ENCODE results near the gene TSFM. TPM values are rescaled to one million over a fixed set of nuclear protein-coding genes. Genes with fewer than 3 reads are reported as not detected.
A peak's percentile ranks its signal among the peaks of the same experiment; 100 is the strongest.

Gene TSFM
- total RNA-seq, 5 donors from 2014 or later (not counting 1 experiment from before 2014, with no cell fraction given): 15.5 to 21.5 (median 20.2) TPM

GRCh38 chr12:57736741-57737466, 45.7 kb upstream of the TSFM start:
- Histone ChIP-seq H3K36me3 (ENCODE audit: control insufficient read depth in 2 of 2, extremely low read depth in 1 of 2, insufficient read depth in 1 of 2, low read length in 1 of 2) (peaks cover 21 to 69% of the 10 kb centered on the region in 2 donors), H3K27me3 (replicated peaks in 1 of 2; ENCODE audit: control insufficient read depth in 2 of 2, extremely low read depth in 1 of 2, insufficient read depth in 2 of 2, low read length in 1 of 2) (no peaks in the 10 kb centered on the region), H3K9me3 (no peaks in the 10 kb centered on the region), H3K27ac (ENCODE audit: low read length) (no peak overlapping the region), H3K4me1 (ENCODE audit: control insufficient read depth in 1 of 2, extremely low read depth in 1 of 2, insufficient read depth in 2 of 2, low read length in 2 of 2) (peaks cover 21 to 54% of the 10 kb centered on the region in 2 experiments), H3K4me3 (ENCODE audit: control insufficient read depth in 1 of 2, extremely low read depth in 1 of 2, low read length in 1 of 2) (no peak overlapping the region)
- ATAC-seq (replicated peaks in 1 of 4) (no peak), DNase-seq (no peak)
- Mint-ChIP-seq H3K9me3 (no peaks in the 10 kb centered on the region), H3K27ac (peak overlapping the region; percentile 63 to 79), H3K4me3 (peak overlapping the region in 1 of 3 donors; percentile 15), H3K4me1 (peaks cover 37 to 45% (median 41%) of the 10 kb centered on the region in 3 donors), H3K36me3 (peaks cover 38% of the 10 kb centered on the region), H3K27me3 (no peaks in the 10 kb centered on the region)
- WGBS (ENCODE audit: insufficient coverage): 96% methylated on average over 31 of the region's 31 CpGs
- ChIA-PET POLR2A (no interaction called here), CTCF (no interaction called here)

GRCh38 chr12:57737467-57738460, 44.8 kb upstream of the TSFM start:
- no peak overlapping the region for H3K27ac ChIP-seq (ENCODE audit: low read length)
- no peaks in the 10 kb centered on the region for H3K9me3 ChIP-seq
- peaks cover 14 to 60% of the 10 kb centered on the region in 2 donors for H3K36me3 ChIP-seq (ENCODE audit: control insufficient read depth in 2 of 2, extremely low read depth in 1 of 2, insufficient read depth in 1 of 2, low read length in 1 of 2)
- ATAC-seq (replicated peaks in 1 of 4) (no peak), DNase-seq (no peak)
- Mint-ChIP-seq H3K9me3 (no peaks in the 10 kb centered on the region), H3K27me3 (no peaks in the 10 kb centered on the region), H3K36me3 (peaks cover 29% of the 10 kb centered on the region), H3K4me1 (peaks cover 43 to 51% (median 49%) of the 10 kb centered on the region in 3 donors), H3K4me3 (peak overlapping the region in 1 of 3 donors; percentile 15), H3K27ac (no peak overlapping the region)
- 96% methylated on average over 64 of the region's 110 CpGs for WGBS (ENCODE audit: insufficient coverage)
- ChIA-PET CTCF (no interaction called here), POLR2A (no interaction called here)
- H3K4me1 ChIP-seq (ENCODE audit: control insufficient read depth in 1 of 2, extremely low read depth in 1 of 2, insufficient read depth in 2 of 2, low read length in 2 of 2): peaks cover 25 to 61% of the 10 kb centered on the region in 2 experiments
- H3K4me3 ChIP-seq (ENCODE audit: control insufficient read depth in 1 of 2, extremely low read depth in 1 of 2, low read length in 1 of 2): no peak overlapping the region
- no peaks in the 10 kb centered on the region for H3K27me3 ChIP-seq (replicated peaks in 1 of 2; ENCODE audit: control insufficient read depth in 2 of 2, extremely low read depth in 1 of 2, insufficient read depth in 2 of 2, low read length in 1 of 2)

DNA sequence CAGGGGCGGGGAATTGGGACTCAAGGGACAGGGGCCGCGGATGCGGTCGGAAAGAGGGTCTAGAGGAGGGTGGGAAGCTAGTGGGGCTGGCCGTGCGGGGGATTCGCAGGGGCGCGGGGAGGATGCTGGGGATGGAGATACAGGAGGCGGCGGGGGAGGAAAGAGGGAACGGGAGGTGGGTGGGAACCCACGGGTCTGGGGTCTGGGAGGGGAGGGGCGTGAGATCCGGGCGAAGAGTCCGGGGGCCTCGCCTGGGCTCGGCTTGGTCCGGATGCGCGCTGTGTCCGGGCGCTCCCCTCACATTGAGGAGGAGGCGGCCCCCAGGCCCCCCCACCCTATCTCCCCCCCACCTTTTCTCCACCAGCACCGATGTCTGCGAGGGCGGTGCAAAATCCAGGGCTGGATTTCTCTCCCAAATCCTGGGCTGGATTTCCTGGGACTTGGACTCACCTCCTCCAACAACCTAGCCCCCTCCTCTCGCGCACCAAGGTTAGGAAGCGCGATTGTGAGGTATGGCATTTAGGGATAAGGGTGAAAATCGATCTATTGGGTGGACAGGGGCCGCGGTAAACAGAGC, 43.8 kb upstream of the TSFM start, which contains the start of gene AGAP2:
Gene AGAP2 (minus strand): TSS at position 82 of the 577 bp plus-strand sequence. CDS start 496 bp downstream, outside the sequence.
- peaks cover 44 to 55% (median 49%) of the 10 kb centered on the region in 3 donors for H3K4me1 Mint-ChIP-seq
- no peaks in the 10 kb centered on the region for H3K27me3 Mint-ChIP-seq
- H3K4me3 Mint-ChIP-seq: peak within 1 kb of the TSS; percentile 52 to 82 (median 58)
- Histone ChIP-seq H3K36me3 (ENCODE audit: control insufficient read depth in 2 of 2, extremely low read depth in 1 of 2, insufficient read depth in 1 of 2, low read length in 1 of 2) (peaks cover 8 to 51% of the 10 kb centered on the region in 2 donors), H3K27me3 (replicated peaks in 1 of 2; ENCODE audit: control insufficient read depth in 2 of 2, extremely low read depth in 1 of 2, insufficient read depth in 2 of 2, low read length in 1 of 2) (no peaks in the 10 kb centered on the region), H3K9me3 (no peaks in the 10 kb centered on the region), H3K27ac (ENCODE audit: low read length) (peak within 1 kb of the TSS; percentile 84), H3K4me3 (ENCODE audit: control insufficient read depth in 1 of 2, extremely low read depth in 1 of 2, low read length in 1 of 2) (no peak within 1 kb of the TSS), H3K4me1 (ENCODE audit: control insufficient read depth in 1 of 2, extremely low read depth in 1 of 2, insufficient read depth in 2 of 2, low read length in 2 of 2) (peaks cover 25 to 59% of the 10 kb centered on the region in 2 experiments)
- H3K27ac Mint-ChIP-seq: peak within 1 kb of the TSS; percentile 86 to 88
- peaks cover 21% of the 10 kb centered on the region for H3K36me3 Mint-ChIP-seq
- no peak for DNase-seq
- no peaks in the 10 kb centered on the region for H3K9me3 Mint-ChIP-seq
- ATAC-seq (replicated peaks in 1 of 4): no peak
- POLR2A ChIA-PET: no interaction called here
- 98% methylated on average over 5 of the region's 36 CpGs for WGBS (ENCODE audit: insufficient coverage)
- CTCF ChIA-PET: no interaction called here

GRCh38 chr12:57739387-57739786, 43.2 kb upstream of the TSFM start:
- CTCF ChIA-PET: no interaction called here

DNA sequence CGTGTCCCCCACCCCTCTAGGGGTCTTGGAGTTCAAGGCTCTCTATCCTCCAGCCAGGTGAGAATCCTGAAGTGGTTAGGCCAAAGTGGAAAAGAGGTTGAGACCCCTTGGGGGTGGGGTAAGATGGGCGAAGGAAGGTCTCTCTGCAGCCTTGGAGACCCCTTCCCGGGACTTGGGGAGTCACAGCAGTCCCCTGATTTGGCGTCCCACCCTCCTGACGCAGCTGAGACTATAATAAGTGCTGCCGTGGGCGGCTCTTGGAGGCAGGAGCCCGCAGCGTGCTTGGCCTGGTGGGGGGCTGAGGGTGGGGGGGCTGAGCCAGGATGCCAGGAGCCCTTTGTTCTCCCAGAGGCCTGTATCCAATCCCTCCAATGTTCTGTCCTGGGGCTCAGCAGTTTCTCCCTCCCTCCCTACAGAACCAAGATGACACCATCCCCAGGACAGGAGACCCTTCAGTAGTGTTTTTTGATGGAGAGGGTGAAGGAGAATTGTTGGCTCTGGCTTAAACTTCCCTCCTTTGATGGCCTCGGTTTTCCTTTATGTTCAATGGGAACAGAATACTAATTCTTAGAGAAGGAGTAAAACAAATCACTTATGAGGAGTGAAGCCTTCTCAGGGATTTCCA, 42.6 kb upstream of the TSFM start:
- Histone ChIP-seq H3K9me3 (no peaks in the 10 kb centered on the region), H3K4me3 (ENCODE audit: control insufficient read depth in 1 of 2, extremely low read depth in 1 of 2, low read length in 1 of 2) (peak overlapping the region in 1 of 2 donors; percentile 69), H3K27ac (ENCODE audit: low read length) (peak overlapping the region; percentile 84), H3K27me3 (replicated peaks in 1 of 2; ENCODE audit: control insufficient read depth in 2 of 2, extremely low read depth in 1 of 2, insufficient read depth in 2 of 2, low read length in 1 of 2) (no peaks in the 10 kb centered on the region), H3K36me3 (ENCODE audit: control insufficient read depth in 2 of 2, extremely low read depth in 1 of 2, insufficient read depth in 1 of 2, low read length in 1 of 2) (peaks cover 6 to 38% of the 10 kb centered on the region in 2 donors), H3K4me1 (ENCODE audit: control insufficient read depth in 1 of 2, extremely low read depth in 1 of 2, insufficient read depth in 2 of 2, low read length in 2 of 2) (peaks cover 31 to 67% of the 10 kb centered on the region in 2 experiments)
- ChIA-PET POLR2A (no interaction called here), CTCF (interaction anchor here in 1 of 2 donors (1.7 kb wide), 1 partner anchor 107 kb away, joined by 5 read pairs; the partner anchor contains the start of gene B4GALNT1)
- ATAC-seq (replicated peaks in 1 of 4) (no peak), DNase-seq (no peak)
- WGBS (ENCODE audit: insufficient coverage): 41% methylated on average over 3 of the region's 10 CpGs
- peak overlapping the region; percentile 88 to 94 for H3K27ac Mint-ChIP-seq
- peaks cover 12% of the 10 kb centered on the region for H3K36me3 Mint-ChIP-seq
- peak overlapping the region; percentile 52 to 82 (median 58) for H3K4me3 Mint-ChIP-seq
- H3K27me3 Mint-ChIP-seq: no peaks in the 10 kb centered on the region
- peaks cover 52 to 61% (median 55%) of the 10 kb centered on the region in 3 donors for H3K4me1 Mint-ChIP-seq
- H3K9me3 Mint-ChIP-seq: no peaks in the 10 kb centered on the region

More at GRCh38 chr12:57739387-57739786, 43.2 kb upstream of the TSFM start:
- Mint-ChIP-seq H3K27me3 (no peaks in the 10 kb centered on the region), H3K9me3 (no peaks in the 10 kb centered on the region), H3K36me3 (peaks cover 18% of the 10 kb centered on the region), H3K4me3 (peak overlapping the region; percentile 52 to 82 (median 58)), H3K4me1 (peaks cover 51 to 61% (median 54%) of the 10 kb centered on the region in 3 donors), H3K27ac (peak overlapping the region; percentile 86 to 88)
- POLR2A ChIA-PET: no interaction called here
- no peak for ATAC-seq (replicated peaks in 1 of 4)
- Histone ChIP-seq H3K4me1 (ENCODE audit: control insufficient read depth in 1 of 2, extremely low read depth in 1 of 2, insufficient read depth in 2 of 2, low read length in 2 of 2) (peaks cover 31 to 65% of the 10 kb centered on the region in 2 experiments), H3K36me3 (ENCODE audit: control insufficient read depth in 2 of 2, extremely low read depth in 1 of 2, insufficient read depth in 1 of 2, low read length in 1 of 2) (peaks cover 8 to 44% of the 10 kb centered on the region in 2 donors), H3K4me3 (ENCODE audit: control insufficient read depth in 1 of 2, extremely low read depth in 1 of 2, low read length in 1 of 2) (no peak overlapping the region), H3K9me3 (no peaks in the 10 kb centered on the region), H3K27ac (ENCODE audit: low read length) (peak overlapping the region; percentile 84), H3K27me3 (replicated peaks in 1 of 2; ENCODE audit: control insufficient read depth in 2 of 2, extremely low read depth in 1 of 2, insufficient read depth in 2 of 2, low read length in 1 of 2) (no peaks in the 10 kb centered on the region)
- no peak for DNase-seq
- WGBS (ENCODE audit: insufficient coverage): no CpG with 5 or more reads among the region's 7 CpGs
